ENCODE data around the gene IMPDH2. TPM values are rescaled to one million over a fixed set of nuclear protein-coding genes. Genes with fewer than 3 reads are reported as not detected.

The IMPDH2 gene
- total and polyA plus RNA-seq, 2 donors: 85.7 to 208 TPM

DNA sequence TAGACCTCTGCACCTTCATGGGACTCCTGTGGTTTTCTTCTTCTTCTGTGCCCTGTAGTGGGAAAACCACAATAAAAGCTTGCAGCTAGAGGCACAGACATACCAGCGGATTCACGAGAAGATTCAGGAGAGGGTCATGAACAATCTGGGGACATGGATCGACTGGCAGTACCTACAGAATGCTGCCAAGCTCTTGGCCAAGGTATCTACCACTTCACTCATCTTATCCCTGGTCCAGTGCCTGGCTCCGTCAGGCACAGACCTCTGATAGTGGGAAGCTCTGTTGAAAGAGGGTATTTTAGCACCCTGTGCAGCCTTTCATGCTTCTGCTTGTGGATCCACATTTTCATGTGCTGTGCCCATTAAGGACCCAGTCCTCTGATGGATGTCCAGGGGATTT lies 48.9 kb downstream of the IMPDH2 start:
- Histone ChIP-seq H3K4me1 (ENCODE audit: control insufficient read depth in 2 of 2, insufficient read depth in 2 of 2, low read length in 2 of 2) (no peaks in the 10 kb centered on the region), H3K27me3 (ENCODE audit: control insufficient read depth in 2 of 2, insufficient read depth in 1 of 2, low read length in 1 of 2) (no peaks in the 10 kb centered on the region), H3K36me3 (ENCODE audit: control insufficient read depth in 2 of 2, insufficient read depth in 2 of 2, low read length in 1 of 2) (peaks cover 70 to 90% of the 10 kb centered on the region in 2 donors), H3K4me3 (ENCODE audit: low read length in 2 of 2) (no peak overlapping the region), H3K9me3 (ENCODE audit: control insufficient read depth in 2 of 2, insufficient read depth in 1 of 2, low read length in 1 of 2) (no peaks in the 10 kb centered on the region), H3K27ac (ENCODE audit: low read depth in 1 of 2, low read length in 1 of 2) (no peak overlapping the region)
- 77% methylated on average over 4 of the region's 4 CpGs for WGBS
- DNase-seq (ENCODE audit: low read depth in 6 of 9, low spot score in 9 of 9): no peak

DNA sequence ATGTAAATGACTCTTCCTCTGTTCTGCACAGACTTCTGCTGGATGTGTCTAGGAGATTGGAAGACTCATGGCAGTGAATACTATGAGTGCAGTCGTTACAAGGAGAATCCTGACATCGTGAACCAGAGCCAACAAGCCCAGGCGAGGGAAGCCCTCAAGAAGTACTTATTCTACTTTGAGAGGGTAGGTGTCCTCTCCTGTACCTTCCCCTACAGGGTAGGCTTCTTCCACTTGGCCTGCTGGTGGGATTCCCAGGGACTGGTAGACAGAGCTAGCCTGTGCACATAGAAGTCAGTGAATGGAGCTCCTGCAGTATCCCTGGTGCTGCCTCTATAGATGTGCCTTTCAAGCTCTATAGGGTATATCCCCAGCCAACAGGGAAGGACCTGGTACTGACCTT lies 49.7 kb downstream of the IMPDH2 start:
- H3K27ac ChIP-seq (ENCODE audit: low read depth in 1 of 2, low read length in 1 of 2): no peak overlapping the region
- H3K27me3 ChIP-seq (ENCODE audit: control insufficient read depth in 2 of 2, insufficient read depth in 1 of 2, low read length in 1 of 2): no peaks in the 10 kb centered on the region
- H3K9me3 ChIP-seq (ENCODE audit: control insufficient read depth in 2 of 2, insufficient read depth in 1 of 2, low read length in 1 of 2): no peaks in the 10 kb centered on the region
- H3K36me3 ChIP-seq (ENCODE audit: control insufficient read depth in 2 of 2, insufficient read depth in 2 of 2, low read length in 1 of 2): peaks cover 76 to 90% of the 10 kb centered on the region in 2 donors
- no peaks in the 10 kb centered on the region for H3K4me1 ChIP-seq (ENCODE audit: control insufficient read depth in 2 of 2, insufficient read depth in 2 of 2, low read length in 2 of 2)
- H3K4me3 ChIP-seq (ENCODE audit: low read length in 2 of 2): no peak overlapping the region
- no peak for DNase-seq (ENCODE audit: low read depth in 6 of 9, low spot score in 9 of 9)
- 98% methylated on average over 3 of the region's 3 CpGs for WGBS

Other genes starting within 250 kb of the IMPDH2 start
- gene PRKAR2A, start 181.5 kb downstream of the IMPDH2 start, total RNA-seq: 8.0 TPM
- 7.5 TPM for gene PRKAR2A, start 181.5 kb downstream of the IMPDH2 start, polyA plus RNA-seq
- gene SLC25A20, start 130.5 kb downstream of the IMPDH2 start, total RNA-seq: 26.3 TPM
- 32.3 TPM for gene SLC25A20, start 130.5 kb downstream of the IMPDH2 start, polyA plus RNA-seq
- 51.4 TPM for gene ARIH2, start 110.6 kb downstream of the IMPDH2 start, total RNA-seq
- gene ARIH2, start 110.6 kb downstream of the IMPDH2 start, polyA plus RNA-seq: 57.8 TPM
- gene P4HTM, start 39.2 kb downstream of the IMPDH2 start, total RNA-seq: 15.9 TPM
- 27.1 TPM for gene P4HTM, start 39.2 kb downstream of the IMPDH2 start, polyA plus RNA-seq
- 53.9 TPM for gene WDR6, start 22.0 kb downstream of the IMPDH2 start, total RNA-seq
- 209 TPM for gene WDR6, start 22.0 kb downstream of the IMPDH2 start, polyA plus RNA-seq
- gene DALRD3, start 10.8 kb downstream of the IMPDH2 start, total RNA-seq: 27.5 TPM
- 35.0 TPM for gene DALRD3, start 10.8 kb downstream of the IMPDH2 start, polyA plus RNA-seq
- 71.7 TPM for gene NDUFAF3, start 7.3 kb downstream of the IMPDH2 start, total RNA-seq
- gene NDUFAF3, start 7.3 kb downstream of the IMPDH2 start, polyA plus RNA-seq: 65.0 TPM
- 75.8 TPM for gene QRICH1, start 64.7 kb upstream of the IMPDH2 start, total RNA-seq
- gene QRICH1, start 64.7 kb upstream of the IMPDH2 start, polyA plus RNA-seq: 53.3 TPM
- 223 TPM for gene QARS1, start 75.4 kb upstream of the IMPDH2 start, total RNA-seq
- 256 TPM for gene QARS1, start 75.4 kb upstream of the IMPDH2 start, polyA plus RNA-seq
- 31.5 TPM for gene USP19, start 91.4 kb upstream of the IMPDH2 start, total RNA-seq
- gene USP19, start 91.4 kb upstream of the IMPDH2 start, polyA plus RNA-seq: 25.2 TPM
- 24.9 TPM for gene LAMB2, start 103.7 kb upstream of the IMPDH2 start, total RNA-seq
- 102 TPM for gene LAMB2, start 103.7 kb upstream of the IMPDH2 start, polyA plus RNA-seq
- gene CCDC71, start 136.9 kb upstream of the IMPDH2 start, total RNA-seq: 19.4 TPM
- 15.5 TPM for gene CCDC71, start 136.9 kb upstream of the IMPDH2 start, polyA plus RNA-seq
- 9.4 TPM for gene KLHDC8B, start 142.2 kb upstream of the IMPDH2 start, total RNA-seq
- 24.4 TPM for gene KLHDC8B, start 142.2 kb upstream of the IMPDH2 start, polyA plus RNA-seq
- gene C3orf62, start 247.8 kb upstream of the IMPDH2 start, total RNA-seq: 2.3 TPM
- gene C3orf62, start 247.8 kb upstream of the IMPDH2 start, polyA plus RNA-seq: 15.6 TPM